H9 (cell line): ENCODE results near the gene GRB10. TPM values are rescaled to one million over a fixed set of nuclear protein-coding genes. Genes with fewer than 3 reads are reported as not detected.

ENCODE experiments used
- DNase-seq: peaks from one replicate; pipeline ENCODE4 v3.0.0-alpha.2; 2017
- H2AFZ ChIP-seq: one replicate; pipeline ENCODE4 v1.6.1; 2013; ENCODE audit warnings: mild to moderate bottlenecking, low read length, control low read depth, moderate library complexity
- H2AK5ac ChIP-seq: 2 replicates; pipeline ENCODE4 v1.6.1; 2013; ENCODE audit warnings: low read length, control low read depth, mixed read lengths; ENCODE audit not compliant: insufficient read length
- H2BK120ac ChIP-seq: one replicate; pipeline ENCODE4 v1.6.1; 2013; ENCODE audit warnings: low read depth, mild to moderate bottlenecking, low read length, control low read depth, inconsistent platforms; ENCODE audit not compliant: poor library complexity, severe bottlenecking
- H2BK12ac ChIP-seq: 2 replicates; pipeline ENCODE4 v1.6.1; 2013; ENCODE audit warnings: low read length, control low read depth, mixed read lengths, low read depth; ENCODE audit not compliant: insufficient read length
- H2BK15ac ChIP-seq: 2 replicates; pipeline ENCODE4 v1.6.1; 2013; ENCODE audit warnings: low read depth, low read length, control low read depth
- H2BK20ac ChIP-seq: one replicate; pipeline ENCODE4 v1.6.1; 2013; ENCODE audit warnings: low read depth, mild to moderate bottlenecking, low read length, control low read depth, inconsistent platforms; ENCODE audit not compliant: poor library complexity, severe bottlenecking
- H2BK5ac ChIP-seq: 2 replicates; pipeline ENCODE4 v1.6.1; 2013; ENCODE audit warnings: low read length, control low read depth, mixed read lengths; ENCODE audit not compliant: insufficient read length
- H3K14ac ChIP-seq: 2 replicates; pipeline ENCODE4 v1.6.1; 2013; ENCODE audit warnings: low read length, control low read depth; ENCODE audit not compliant: insufficient read depth
- H3K18ac ChIP-seq: 2 replicates; pipeline ENCODE4 v1.6.1; 2013; ENCODE audit warnings: low read depth, mild to moderate bottlenecking, mixed read lengths, low read length, control low read depth; ENCODE audit not compliant: insufficient read length
- H3K23ac ChIP-seq: 2 replicates; pipeline ENCODE4 v1.6.1; 2013; ENCODE audit warnings: low read length, control low read depth, mixed read lengths, low read depth; ENCODE audit not compliant: insufficient read length
- H3K23me2 ChIP-seq: 2 replicates; pipeline ENCODE4 v1.6.1; 2013; ENCODE audit warnings: low read depth, mild to moderate bottlenecking, mixed read lengths, low read length, control low read depth; ENCODE audit not compliant: insufficient read length, poor library complexity, severe bottlenecking
- H3K27ac ChIP-seq: 2 replicates; pipeline ENCODE4 v1.5.1; 2013; ENCODE audit warnings: low read length, control low read depth, mixed read lengths, low read depth; ENCODE audit not compliant: insufficient read length
- H3K27me3 ChIP-seq: 2 replicates; pipeline ENCODE4 v1.6.1; 2013; ENCODE audit warnings: low read length, control low read depth, inconsistent platforms; ENCODE audit not compliant: insufficient read depth
- H3K4ac ChIP-seq: 2 replicates; pipeline ENCODE4 v1.6.1; 2013; ENCODE audit warnings: low read depth, mild to moderate bottlenecking, control low read depth, inconsistent platforms, low read length, moderate library complexity
- H3K4me1 ChIP-seq: 2 replicates; pipeline ENCODE4 v1.6.1; 2013; ENCODE audit warnings: low read length, control low read depth, inconsistent platforms; ENCODE audit not compliant: insufficient read depth
- H3K4me2 ChIP-seq: 2 replicates; pipeline ENCODE4 v1.6.1; 2013; ENCODE audit warnings: low read length, control low read depth, mixed read lengths; ENCODE audit not compliant: insufficient read length, insufficient read depth
- H3K56ac ChIP-seq: 2 replicates; pipeline ENCODE4 v1.6.1; 2013; ENCODE audit warnings: low read depth, mild to moderate bottlenecking, mixed read lengths, low read length, control low read depth; ENCODE audit not compliant: insufficient read length
- H3K79me1 ChIP-seq: 2 replicates; pipeline ENCODE4 v1.6.1; 2013; ENCODE audit warnings: low read depth, mild to moderate bottlenecking, moderate library complexity, low read length, control low read depth, inconsistent platforms; ENCODE audit not compliant: insufficient read depth, poor library complexity, severe bottlenecking
- H3K79me2 ChIP-seq: 2 replicates; pipeline ENCODE4 v1.6.1; 2013; ENCODE audit warnings: low read length, control low read depth, inconsistent platforms; ENCODE audit not compliant: insufficient read depth
- H3K9ac ChIP-seq: 2 replicates; pipeline ENCODE4 v1.6.1; 2013; ENCODE audit warnings: low read length, control low read depth, mixed read lengths; ENCODE audit not compliant: insufficient read length; ENCODE audit errors: extremely low read depth
- H3K9me3 ChIP-seq: one replicate; pipeline ENCODE4 v1.6.1; 2013; ENCODE audit warnings: low read depth, low read length, inconsistent platforms; ENCODE audit not compliant: control insufficient read depth
- H3T11ph ChIP-seq: one replicate; pipeline ENCODE4 v1.6.1; 2013; ENCODE audit warnings: mild to moderate bottlenecking, low read length, control low read depth, inconsistent platforms
- H4K20me1 ChIP-seq: one replicate; pipeline ENCODE4 v1.6.1; 2013; ENCODE audit not compliant: control insufficient read depth, insufficient read length, insufficient read depth
- H4K5ac ChIP-seq: 2 replicates; pipeline ENCODE4 v1.6.1; 2013; ENCODE audit warnings: low read depth, mild to moderate bottlenecking, mixed read lengths, low read length, control low read depth; ENCODE audit not compliant: insufficient read length
- H4K8ac ChIP-seq: replicated peaks from 2 replicates; pipeline ENCODE4 v1.6.1; 2013; ENCODE audit warnings: low read length, control low read depth, mixed read lengths, low read depth; ENCODE audit not compliant: insufficient read length
- H4K91ac ChIP-seq: 2 replicates; pipeline ENCODE4 v1.6.1; 2013; ENCODE audit warnings: low read depth, mild to moderate bottlenecking, moderate library complexity, mixed read lengths, low read length, control low read depth; ENCODE audit not compliant: insufficient read length
- H3K27ac Mint-ChIP-seq, 3 experiments: 2 replicates in 2 of 3; 3 replicates in 1 of 3; pipeline ENCODE4 v1.8.0; 2020 to 2021; ENCODE audit warnings: mixed read lengths in 3 of 3, mild to moderate bottlenecking in 1 of 3, moderate library complexity in 1 of 3
- H3K27me3 Mint-ChIP-seq: 2 replicates; pipeline ENCODE4 v1.8.0; 2021; ENCODE audit warnings: low read depth, mild to moderate bottlenecking, moderate library complexity, mixed read lengths
- H3K36me3 Mint-ChIP-seq, 3 experiments: 2 replicates in 2 of 3; 3 replicates in 1 of 3; pipeline ENCODE4 v1.8.0; 2020 to 2021; ENCODE audit warnings: low read depth in 3 of 3, mixed read lengths in 3 of 3; ENCODE audit not compliant: insufficient read depth in 1 of 3
- H3K4me1 Mint-ChIP-seq, 2 experiments: 2 replicates each; pipeline ENCODE4 v1.8.0; 2020; ENCODE audit warnings: mixed read lengths in 2 of 2
- H3K4me3 Mint-ChIP-seq, 2 experiments: 2 replicates in 1 of 2; 3 replicates in 1 of 2; pipeline ENCODE4 v1.8.0; 2020 to 2021; ENCODE audit warnings: mild to moderate bottlenecking in 2 of 2, mixed read lengths in 2 of 2, moderate library complexity in 1 of 2
- H3K9me3 Mint-ChIP-seq, 2 experiments: 2 replicates in 1 of 2; 3 replicates in 1 of 2; pipeline ENCODE4 v1.8.0; 2020; ENCODE audit warnings: mild to moderate bottlenecking in 2 of 2, mixed read lengths in 2 of 2, moderate library complexity in 1 of 2
- WGBS: extraction: QIAGEN DNeasy Blood & Tissue Kit; methylation state at CpG from one replicate; pipeline ENCODE4 v1.1.7; 2013; ENCODE audit warnings: missing lambda C conversion rate, low lambda C conversion rate, mixed read lengths; ENCODE audit not compliant: insufficient read length; ENCODE audit errors: extremely low coverage; 5-methylcytosine and 5-hydroxymethylcytosine counted together
- total RNA-seq: library from RNA; stranded (reverse); gene quantifications from 2 replicates; pipeline ENCODE4 v1.2.1, GENCODE V29; 2021
- TF ChIP-seq, protein P1 (sequence below): fragments of 200-600 bp; sonication (generic); conservative IDR thresholded peaks from 3 replicates; pipeline ENCODE4 v1.8.0; 2021; ENCODE audit warnings: antibody characterized with exemption, mild to moderate bottlenecking

The GRB10 gene
- total RNA-seq, 1 experiment from 2014 or later = 108 TPM

DNA sequence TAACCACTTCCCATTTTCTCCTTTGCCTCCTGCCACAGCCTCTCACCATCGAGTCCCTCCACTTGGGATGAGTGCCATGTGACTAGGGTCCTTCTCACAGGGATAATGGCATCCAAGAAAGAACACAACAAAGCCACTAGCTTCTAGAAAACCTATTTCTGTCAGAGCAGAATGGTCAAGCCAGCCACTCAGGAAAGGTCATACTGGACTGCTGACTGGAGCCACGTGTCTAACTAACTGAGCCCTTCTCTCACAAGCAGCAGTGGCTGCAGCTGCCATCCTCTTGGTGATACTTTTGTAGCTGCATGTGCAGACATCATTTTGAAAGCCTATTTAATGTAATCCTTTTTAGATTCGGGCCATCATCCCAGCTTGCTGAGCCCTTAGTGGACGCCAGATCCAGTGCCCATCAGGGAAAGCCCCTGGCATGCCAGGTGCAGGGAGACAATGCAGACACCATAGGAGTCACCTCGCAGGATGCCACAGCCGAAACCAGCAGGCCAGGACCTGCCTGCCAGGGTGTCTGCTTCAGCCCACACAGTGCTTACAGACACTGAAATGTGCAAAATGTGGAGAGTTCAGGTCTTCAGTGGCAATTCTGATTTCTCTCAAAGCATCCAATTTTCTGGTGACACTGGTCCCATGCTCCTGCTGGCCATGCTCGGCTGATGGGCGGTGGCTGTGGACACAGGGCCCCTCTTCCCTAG lies 119.1 kb downstream of the GRB10 start:
- peak overlapping the region in 1 of 3 experiments; percentile 76; a peak in 2 of 7 replicates for H3K27ac Mint-ChIP-seq

More for the DNA sequence above, 119.1 kb downstream of the GRB10 start:
- H3K4me2 ChIP-seq = no peak overlapping the region
- no peaks in the 10 kb centered on the region for H3K9me3 ChIP-seq
- H2BK12ac ChIP-seq = no peak overlapping the region
- no peak overlapping the region for H2BK15ac ChIP-seq
- Mint-ChIP-seq H3K4me1 (no peaks in the 10 kb centered on the region), H3K36me3 (peaks cover 12 to 69% (median 47%) of the 10 kb centered on the region in 3 experiments; a peak in 6 of 7 replicates), H3K9me3 (no peaks in the 10 kb centered on the region), H3K4me3 (no peak overlapping the region), H3K27me3 (no peaks in the 10 kb centered on the region)
- H4K5ac ChIP-seq = no peak overlapping the region
- TF ChIP-seq, protein P1, sequence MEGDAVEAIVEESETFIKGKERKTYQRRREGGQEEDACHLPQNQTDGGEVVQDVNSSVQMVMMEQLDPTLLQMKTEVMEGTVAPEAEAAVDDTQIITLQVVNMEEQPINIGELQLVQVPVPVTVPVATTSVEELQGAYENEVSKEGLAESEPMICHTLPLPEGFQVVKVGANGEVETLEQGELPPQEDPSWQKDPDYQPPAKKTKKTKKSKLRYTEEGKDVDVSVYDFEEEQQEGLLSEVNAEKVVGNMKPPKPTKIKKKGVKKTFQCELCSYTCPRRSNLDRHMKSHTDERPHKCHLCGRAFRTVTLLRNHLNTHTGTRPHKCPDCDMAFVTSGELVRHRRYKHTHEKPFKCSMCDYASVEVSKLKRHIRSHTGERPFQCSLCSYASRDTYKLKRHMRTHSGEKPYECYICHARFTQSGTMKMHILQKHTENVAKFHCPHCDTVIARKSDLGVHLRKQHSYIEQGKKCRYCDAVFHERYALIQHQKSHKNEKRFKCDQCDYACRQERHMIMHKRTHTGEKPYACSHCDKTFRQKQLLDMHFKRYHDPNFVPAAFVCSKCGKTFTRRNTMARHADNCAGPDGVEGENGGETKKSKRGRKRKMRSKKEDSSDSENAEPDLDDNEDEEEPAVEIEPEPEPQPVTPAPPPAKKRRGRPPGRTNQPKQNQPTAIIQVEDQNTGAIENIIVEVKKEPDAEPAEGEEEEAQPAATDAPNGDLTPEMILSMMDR = no peak
- H3K79me2 ChIP-seq = no peaks in the 10 kb centered on the region
- no peak overlapping the region for H3K9ac ChIP-seq
- H2BK20ac ChIP-seq = no peak overlapping the region
- no CpG with 5 or more reads among the region's 8 CpGs for WGBS
- no peak overlapping the region for H3K18ac ChIP-seq
- H2AFZ ChIP-seq = no peak overlapping the region
- no peak overlapping the region for H3K56ac ChIP-seq
- H3K27ac ChIP-seq = no peak overlapping the region
- no peaks in the 10 kb centered on the region for H3K23me2 ChIP-seq
- H2BK120ac ChIP-seq = no peak overlapping the region
- no peaks in the 10 kb centered on the region for H4K20me1 ChIP-seq
- H3K4ac ChIP-seq = no peak overlapping the region
- no peak for DNase-seq
- no peak overlapping the region for H4K91ac ChIP-seq
- no peak overlapping the region for H4K8ac ChIP-seq
- no peaks in the 10 kb centered on the region for H3K79me1 ChIP-seq
- no peak overlapping the region for H3K14ac ChIP-seq
- H3K23ac ChIP-seq = no peak overlapping the region
- H2AK5ac ChIP-seq = no peak overlapping the region
- no peak overlapping the region for H2BK5ac ChIP-seq
- H3T11ph ChIP-seq = no peak overlapping the region
- H3K4me1 ChIP-seq = no peaks in the 10 kb centered on the region
- H3K27me3 ChIP-seq = no peaks in the 10 kb centered on the region
